NCI-H146 treated with DMSO at 0.1 percent for 48 hours (cell line): ENCODE measurements around the gene ARID1B.
A peak's percentile ranks its signal among the peaks of the same experiment; 100 is the strongest.

Experiments used
- DNase-seq: peaks from one replicate; lab custom pipeline; 2025; ENCODE audit not compliant: unreplicated experiment; lab: John Stamatoyannopoulos, UW

The ARID1B gene

DNA sequence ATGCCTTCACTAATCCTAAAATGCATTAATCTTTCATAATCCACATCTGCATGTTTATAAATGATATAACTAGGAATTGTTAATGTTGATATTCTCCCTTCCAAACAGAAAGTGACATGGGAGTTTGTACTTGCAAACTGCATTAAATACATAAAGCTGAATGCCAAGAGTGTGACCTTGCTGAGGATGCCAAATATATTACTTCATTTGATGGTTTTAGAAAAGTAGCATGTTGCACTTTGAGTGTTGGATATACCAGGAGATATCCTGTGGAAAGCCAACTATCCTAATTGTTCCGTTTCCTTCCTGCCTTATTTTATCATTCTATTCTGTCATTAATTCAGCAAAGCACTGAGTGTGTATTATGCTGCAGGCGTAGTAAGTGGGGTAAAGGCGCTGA is 316.4 kb downstream of the ARID1B start:
- no peak for DNase-seq

DNA sequence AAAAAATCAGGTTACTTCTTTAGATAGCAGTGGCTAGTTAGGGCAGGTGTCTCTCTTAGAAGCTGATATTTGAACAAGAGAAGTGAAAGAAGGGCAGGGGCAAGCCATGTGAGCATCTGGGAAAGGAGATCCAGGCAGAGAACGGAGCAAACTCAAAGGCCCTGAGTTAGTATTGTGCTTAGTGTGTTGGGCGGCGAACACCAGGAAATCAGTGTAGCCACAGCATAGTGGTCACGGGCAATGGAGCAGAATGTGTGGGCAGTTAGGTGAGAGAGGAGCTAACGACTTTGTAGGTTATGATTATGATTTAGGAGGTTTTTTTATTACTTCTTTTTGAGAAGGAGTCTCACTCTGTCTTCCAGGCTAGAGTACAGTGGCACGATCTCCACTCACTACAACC is 316.9 kb downstream of the ARID1B start:
- no peak for DNase-seq

DNA sequence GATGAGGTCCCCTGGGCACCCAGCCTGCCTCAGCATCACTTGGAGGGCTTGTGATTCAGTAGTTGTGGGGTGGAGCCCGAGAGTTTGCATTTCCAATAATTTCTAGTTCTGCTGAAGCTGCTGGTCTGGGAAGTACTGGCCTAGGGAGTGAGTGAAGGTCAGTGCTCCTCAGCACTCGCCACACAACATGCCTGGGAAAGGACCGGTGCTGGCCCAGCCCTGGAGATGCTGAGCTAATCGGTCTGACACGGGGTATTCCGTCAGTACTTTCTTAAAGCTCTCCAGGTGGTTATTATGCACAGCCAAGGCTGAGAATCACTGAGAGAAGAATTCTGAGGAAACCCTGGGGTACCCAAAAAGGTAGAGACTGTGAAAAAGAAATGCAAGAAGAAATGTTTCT is 317.9 kb downstream of the ARID1B start:
- no peak for DNase-seq

DNA sequence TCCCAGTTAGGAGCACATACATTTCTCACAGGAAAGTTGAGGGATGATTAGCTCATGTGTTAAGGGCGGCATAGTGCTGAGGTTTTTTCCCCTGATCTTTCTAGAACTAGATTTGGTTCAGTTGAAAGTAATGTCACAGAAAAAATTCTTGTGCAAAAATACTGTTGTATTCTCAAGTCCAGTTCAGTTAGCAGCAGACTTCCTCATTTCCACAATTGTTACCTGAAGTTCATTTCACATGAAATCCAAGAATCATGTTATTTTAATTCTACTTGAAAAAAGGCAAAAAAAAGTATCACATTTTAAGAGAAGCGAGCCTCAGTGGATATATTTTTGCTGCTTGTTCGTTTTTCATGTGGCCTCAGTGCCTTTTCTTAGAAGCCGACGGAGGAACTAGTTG is 318.4 kb downstream of the ARID1B start:
- no peak for DNase-seq

DNA sequence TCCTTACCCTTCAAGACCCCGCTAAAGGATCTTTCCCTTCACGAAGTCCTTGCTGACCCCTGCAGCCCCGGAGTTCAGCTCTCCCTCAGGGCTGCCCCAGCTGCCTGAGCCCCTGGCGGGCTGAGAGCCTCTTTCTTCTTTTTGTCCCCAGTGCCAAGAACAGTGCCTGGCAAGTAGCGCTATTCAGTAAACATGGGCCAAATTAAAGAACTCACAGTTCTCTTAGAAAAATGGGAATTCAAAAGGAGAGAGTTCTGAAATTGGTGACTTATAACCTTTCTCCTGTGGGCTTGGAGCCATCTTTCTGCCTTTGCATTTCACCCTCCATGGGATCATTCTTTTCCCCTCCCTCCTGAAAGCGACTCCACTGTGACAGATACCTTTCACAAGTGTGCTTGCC is 318.9 kb downstream of the ARID1B start:
- no peak for DNase-seq

DNA sequence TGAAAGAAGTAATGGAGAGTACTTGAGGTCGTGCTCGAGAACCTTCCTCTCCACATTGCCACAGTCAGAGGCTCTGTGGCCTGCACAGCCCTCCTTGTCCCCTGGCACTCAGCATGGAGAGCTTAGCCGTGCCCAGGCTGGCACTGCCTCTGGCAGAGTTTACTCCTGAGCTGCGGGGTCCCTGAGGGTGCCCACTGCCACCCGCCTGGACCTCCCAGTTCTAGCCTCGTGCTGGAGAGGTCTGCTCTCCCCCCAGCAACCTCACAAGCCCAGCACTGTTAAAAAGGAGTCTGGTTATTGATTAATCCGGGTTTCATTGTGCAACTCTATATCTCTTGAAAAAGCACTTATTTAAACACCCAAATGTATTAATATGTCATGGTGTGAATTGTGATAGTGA is 319.3 kb downstream of the ARID1B start:
- DNase-seq = no peak

DNA sequence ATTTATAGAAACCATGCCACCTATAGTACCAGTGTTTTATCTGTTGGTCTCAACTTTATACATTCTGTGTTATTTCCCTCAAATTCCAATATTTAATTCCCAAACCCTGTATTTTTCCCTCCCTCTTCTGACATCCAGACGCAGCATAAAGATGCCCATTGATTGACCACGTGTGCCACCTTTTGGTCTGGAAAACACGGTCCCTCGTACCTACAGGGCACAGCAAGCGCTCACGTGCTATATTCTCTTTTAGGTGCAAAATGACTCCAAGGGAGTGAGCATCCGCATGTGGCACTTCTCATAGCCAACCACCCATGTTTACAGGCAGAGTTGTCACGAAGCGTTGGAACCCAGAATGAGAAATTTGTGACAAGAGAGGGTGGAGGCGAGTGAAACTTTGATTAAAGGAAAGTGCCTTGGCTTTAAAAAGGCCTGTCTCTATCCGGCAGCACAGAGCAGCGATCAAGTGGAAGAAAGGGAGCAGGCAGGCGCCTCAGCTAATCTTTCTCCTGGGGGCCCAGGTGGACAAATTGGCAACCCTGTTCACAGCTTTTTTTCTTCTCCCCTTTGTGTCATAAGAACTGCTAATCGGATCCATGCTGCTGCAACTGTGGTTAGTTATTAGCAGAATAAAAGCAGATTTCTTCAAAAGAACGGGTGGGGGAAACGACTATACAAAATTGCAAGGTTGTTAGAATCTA is 320.2 kb downstream of the ARID1B start:
- DNase-seq = no peak

DNA sequence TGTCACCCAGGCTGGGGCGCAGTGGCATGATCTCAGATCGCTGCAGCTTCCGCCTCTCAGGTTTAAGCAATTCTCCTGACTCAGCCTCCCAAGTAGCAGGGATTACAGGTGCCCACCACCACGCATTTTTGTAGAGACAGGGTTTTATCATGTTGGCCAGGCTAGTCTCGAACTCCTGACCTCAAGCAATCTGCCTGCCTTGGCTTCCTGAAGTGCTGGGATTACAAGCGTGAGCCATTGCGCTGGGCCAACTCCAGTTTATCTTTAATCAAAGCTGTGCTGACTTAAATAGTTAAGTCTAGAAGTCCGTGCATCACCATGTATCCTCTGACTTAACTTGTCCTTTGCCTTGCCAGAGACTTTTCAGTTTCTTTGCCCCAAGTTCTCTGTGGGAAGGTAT is 321.8 kb downstream of the ARID1B start:
- DNase-seq = no peak

DNA sequence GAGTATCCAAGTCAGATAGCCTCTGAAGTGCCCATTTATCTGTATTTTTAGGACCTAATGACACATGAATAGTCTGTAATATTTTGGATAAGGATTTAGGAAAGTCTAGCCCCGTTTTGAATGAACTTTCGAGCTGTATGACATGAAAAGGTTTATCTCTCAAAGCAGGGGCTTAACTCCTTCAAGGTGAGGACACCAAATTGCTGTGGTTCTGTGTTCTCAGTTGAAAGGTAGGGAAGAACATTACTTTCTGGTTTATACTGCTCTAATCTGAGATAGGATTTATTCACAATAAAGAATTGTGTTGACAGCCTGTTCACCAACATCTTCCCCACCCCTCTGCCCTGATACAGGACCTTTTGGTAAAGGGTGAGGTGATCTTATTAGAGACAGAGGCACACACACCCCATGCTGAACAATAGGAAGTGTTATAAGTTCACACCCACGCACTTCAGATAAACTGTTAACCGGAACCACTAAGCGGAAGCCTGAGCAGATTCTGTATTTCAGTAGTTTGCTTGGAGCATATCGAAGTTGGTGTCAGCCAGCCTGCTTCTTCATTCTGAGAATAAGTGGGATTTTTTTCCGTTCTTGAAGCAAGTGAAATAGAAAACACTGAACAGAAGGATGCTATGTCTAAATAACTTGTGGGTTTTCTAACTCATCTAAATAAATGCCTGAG is 322.9 kb downstream of the ARID1B start:
- DNase-seq = no peak

DNA sequence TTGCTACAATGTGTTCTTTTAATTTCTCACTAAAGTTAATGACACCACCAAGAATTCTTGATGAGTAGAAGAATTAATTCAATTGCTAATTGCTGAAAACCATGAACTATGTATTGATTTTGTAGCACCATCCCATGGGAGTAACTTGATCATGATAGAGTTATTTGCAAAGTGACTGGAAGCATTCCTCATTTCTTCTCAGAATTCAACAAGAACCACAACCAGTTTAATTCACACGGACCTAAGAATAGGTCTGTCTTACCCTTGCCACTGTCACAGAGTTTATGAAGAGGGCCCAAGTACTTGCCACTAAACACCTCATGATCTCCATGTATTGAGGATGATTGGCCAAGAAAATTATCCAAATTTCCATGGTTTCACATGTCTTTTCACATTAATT is 324.0 kb downstream of the ARID1B start:
- no peak for DNase-seq

DNA sequence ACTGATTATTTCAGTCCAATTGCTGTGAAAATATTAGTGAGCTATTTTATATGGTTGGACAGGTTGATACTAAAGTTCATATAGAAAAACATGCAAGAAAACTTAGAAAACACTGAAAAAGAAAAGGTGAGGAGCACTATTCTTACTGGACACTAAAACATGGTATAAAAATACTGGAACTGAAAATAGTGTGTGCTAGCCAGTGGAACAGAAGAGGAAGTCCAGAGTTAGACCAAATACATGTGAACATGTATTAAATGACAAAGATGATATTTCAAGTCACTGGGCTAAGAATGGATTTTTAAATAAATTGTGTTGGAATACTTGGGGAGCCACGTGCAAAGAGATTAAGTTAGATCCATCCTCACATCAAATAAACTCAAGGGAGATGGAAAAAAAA is 327.6 kb downstream of the ARID1B start:
- no peak for DNase-seq

DNA sequence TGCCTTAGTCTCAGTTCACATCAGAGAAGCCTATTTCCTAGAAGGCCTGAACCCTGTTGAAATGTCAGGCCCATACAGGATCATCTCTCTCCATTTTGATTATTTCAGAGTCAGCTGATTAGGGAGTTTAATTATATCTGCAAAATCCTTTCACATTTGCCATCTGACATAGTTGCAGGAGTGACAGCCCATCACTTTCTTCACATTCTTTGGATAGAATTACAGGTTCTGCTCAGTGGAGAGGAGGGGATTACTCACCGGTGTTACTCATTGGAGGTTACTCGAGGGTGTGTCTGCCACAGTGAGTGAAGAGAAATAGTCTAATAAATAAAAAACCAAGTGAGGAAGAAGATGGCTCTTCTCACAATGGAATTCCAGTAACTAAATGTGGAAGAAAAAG is 329.3 kb downstream of the ARID1B start:
- DNase-seq = no peak

DNA sequence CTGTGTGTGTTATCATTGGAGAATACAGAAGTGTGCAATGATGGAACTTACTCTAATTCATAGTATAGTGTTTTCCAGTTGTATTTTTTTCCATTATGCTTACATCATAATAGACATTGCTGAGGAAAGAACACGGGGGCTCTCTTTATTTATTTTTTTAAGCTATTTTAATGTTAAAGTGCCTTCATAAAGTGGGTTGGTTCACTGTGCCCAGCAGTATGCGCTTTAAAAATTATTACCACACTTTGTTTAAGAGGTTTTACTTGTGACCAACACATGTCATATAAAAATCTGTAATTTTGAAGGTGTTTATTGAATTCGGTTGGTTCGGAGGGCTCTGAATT is 330.4 kb downstream of the ARID1B start:
- DNase-seq = no peak

DNA sequence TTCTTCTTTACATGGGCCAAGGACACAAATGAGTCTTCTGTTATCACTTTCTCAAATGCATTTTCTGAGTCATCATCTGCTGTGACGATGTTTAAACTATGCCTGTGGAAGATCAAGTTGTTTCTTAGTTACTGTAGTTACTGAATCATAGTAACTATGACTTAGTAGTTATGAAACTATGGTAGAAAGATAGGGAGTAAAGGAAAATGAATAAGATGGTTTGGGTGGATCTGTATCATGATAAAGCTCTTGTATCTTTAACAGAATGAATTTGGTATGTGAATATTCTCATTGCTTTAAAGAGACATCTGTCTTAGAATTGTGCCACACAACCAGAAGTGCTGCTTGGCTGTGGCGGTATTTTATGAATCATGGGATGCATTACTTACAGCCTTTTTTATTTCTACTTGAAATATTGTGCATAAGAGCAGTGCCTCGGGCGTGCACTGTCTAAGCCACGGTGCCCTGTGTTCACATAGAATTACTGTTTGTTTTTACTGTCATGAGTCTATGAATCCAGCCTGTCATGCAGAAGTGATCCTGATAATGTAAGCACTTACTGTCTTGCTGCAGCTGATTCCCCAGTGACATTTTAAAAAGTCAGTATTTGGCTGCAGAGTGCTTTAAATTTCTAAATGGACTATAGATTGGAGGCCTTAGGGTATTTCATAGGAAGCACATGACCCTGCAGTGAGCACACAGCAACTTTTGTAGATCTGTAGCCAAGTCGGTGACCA is 330.9 kb downstream of the ARID1B start:
- no peak for DNase-seq

DNA sequence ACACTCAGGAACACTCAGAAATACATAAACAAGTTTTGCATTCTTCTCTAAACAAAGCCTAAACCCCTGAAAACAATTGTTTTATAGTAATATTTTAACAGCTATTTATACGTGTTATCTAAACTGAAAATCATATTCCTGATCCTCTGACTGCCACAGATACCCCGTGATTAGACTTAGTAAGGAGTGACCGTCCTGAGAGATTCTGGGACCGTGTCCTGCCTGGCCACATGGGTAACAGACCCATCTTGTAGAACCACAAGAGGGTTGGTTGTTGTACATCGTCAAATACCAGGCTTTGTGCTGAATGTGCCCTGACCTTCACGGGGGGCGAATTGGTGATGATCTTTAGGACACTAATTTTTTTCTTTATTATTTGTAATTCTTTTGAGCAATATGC is 331.7 kb downstream of the ARID1B start:
- DNase-seq = no peak

DNA sequence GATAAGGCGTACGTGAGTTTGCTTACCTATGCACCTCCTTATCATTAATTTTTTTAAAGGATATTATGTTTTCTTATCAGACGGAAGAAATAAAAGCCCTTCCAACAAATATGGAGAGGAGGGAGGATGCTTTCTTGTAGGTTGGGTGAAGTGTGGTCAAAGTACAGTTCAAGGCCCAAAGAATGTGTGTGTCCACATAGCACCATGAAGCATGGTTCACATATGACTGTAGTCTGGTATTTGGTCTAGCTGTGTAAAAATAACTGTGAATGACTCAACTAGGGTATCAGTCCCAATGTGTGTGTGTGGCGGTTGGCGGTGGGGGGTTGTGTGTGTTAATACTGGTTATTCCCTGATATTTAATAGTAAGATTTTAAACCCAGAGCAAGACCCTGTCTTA is 333.4 kb downstream of the ARID1B start:
- DNase-seq = no peak

DNA sequence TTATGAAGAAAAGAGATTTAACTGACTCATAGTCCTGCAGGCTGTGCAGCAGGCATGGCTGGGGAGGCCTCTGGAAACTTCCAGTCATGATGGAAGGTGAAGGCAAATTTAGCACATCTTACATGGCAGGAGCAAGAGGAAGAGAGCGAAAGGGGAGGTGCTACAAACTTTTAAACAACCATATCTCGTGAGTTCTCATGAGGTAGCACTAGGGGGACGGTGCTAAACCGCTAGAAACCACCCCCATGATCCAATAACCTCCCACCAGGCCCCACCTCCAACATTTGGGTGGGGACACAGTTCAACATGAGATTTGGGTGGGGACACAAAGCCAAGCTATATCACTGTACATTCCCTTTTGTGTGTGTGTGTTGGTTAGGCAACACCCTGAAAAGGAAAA is 336.2 kb downstream of the ARID1B start:
- no peak for DNase-seq

DNA sequence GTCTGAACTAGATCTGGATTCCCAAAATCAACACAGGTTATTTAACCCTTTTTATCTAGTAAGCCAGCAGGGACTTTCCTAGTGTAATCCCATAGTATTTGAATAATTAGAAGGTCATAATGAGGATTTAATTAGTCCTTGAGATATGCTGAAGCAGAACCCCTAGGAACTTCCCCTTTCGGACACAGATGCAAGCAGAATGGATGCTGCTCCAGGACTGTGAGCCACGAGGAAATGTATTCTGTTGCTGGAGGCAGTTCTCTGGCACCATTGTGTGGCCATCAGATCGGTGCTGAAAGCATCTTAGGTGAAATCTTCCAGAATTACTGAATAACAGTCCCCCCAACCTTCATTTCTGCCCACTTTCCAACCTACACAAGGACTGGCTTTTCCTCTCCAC is 339.2 kb downstream of the ARID1B start:
- DNase-seq = peak; percentile 13

DNA sequence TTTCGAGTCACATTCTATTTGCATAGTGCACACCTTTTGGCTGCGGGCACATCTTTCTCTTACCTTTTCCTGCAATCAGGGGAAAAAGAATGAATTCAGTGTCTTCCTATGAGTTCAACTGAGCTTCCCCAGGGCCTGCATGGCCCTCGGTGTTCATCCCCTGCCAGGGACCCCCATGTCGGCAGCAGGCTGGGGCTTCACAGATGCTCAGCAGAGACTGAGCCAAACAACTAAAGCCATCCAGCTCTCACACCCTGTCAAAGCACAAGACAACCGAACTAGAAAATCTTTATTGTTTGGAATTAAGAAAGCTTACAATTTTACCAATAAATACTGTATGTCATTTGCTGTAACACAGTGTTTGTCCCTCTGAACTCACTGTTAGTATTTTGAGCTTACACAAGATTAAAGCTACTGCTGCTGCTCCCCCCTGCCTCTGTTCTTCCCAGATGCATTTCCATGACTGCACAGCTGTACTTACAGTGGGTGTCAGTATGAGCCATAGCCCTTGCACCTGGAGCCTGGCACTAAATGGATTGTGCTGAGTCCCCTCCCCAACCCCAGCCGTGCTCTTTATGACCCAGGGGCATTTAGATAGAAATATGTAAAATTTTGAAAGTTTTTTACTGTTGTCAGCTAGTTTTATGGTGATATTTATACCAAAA is 340.4 kb downstream of the ARID1B start:
- DNase-seq = no peak

DNA sequence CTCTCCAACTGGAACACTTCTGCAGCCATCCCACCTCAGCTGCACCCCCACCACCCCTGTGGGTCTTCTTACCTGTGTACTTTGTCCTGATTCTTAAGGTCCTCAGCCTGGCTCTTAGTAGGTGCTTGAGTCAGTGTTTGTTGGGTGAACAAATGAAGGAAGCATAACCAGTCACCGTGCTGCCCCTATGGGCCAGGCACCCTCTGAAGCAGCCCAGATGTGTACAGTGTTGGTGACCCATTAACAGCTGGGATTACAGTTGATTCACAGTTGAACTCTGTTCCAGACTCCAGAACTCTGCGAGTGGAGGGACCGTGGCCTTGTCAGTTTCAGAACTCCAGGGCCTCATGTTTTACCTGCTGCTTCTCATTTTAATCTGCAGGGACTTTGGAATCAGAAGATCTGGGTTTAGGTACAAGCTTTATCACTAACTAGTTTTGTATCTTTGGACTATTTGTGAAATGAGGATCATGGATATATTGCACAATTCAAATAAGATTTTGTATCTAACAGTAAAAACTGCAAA is 342.4 kb downstream of the ARID1B start:
- DNase-seq = no peak

DNA sequence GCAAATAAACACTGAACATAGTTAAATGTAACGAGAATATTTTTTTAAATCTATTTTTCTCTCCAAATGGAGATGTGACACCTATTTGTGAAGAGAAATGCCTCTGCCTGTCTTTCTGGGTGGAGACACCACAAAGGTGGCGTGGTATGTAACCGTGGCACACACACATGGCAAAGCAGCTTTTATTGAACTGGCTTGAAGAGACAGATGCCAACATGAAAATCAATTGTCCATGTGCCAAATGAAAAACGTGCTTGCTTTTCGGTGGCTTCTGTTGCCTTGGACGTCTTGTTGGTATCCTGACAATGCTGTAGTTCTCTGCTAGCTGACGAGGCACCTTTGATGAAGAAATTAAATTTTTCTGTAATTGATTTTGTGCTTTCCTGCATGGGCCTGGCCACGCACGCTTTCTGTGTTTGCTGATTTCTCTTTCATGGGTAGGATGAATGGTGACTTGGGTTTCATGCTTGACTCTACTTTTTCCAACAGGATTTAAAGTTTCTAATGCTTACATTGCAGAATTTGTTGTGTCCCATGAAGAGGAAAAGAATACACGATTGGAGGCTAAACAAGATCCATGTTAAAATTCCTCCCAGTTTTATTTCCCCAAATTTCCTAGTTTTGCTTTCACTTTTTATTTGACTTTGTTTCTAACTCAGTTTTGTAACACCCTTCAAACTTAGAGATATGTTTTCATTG is 343.5 kb downstream of the ARID1B start:
- DNase-seq = no peak
